ENCODE measurements around the gene RPP21. TPM values are rescaled to one million over a fixed set of nuclear protein-coding genes. Genes with fewer than 3 reads are reported as not detected.

Gene RPP21
- total RNA-seq, 1 experiment from 2014 or later: 81.3 TPM

GRCh38 chr6:30360139-30360538, 15.2 kb downstream of the RPP21 start:
- ATAC-seq (no peak), DNase-seq (ENCODE audit: low read depth, low spot score) (no peak)
- Histone ChIP-seq H3K4me1 (ENCODE audit: control insufficient read depth, insufficient read depth, low read length) (no peaks in the 10 kb centered on the region), H3K27ac (ENCODE audit: low read length) (no peak overlapping the region), H3K36me3 (ENCODE audit: control insufficient read depth, insufficient read depth, low read length) (no peaks in the 10 kb centered on the region), H3K27me3 (ENCODE audit: control insufficient read depth, insufficient read depth, low read length) (peaks cover 46% of the 10 kb centered on the region), H3K9me3 (ENCODE audit: control insufficient read depth, insufficient read depth, low read depth, low read length) (no peaks in the 10 kb centered on the region), H3K4me3 (ENCODE audit: low read depth in 2 of 2, low read length in 2 of 2) (no peak overlapping the region)
- ChIA-PET POLR2A (no interaction called here), CTCF (interaction anchor here (0.5 kb wide), 1 partner anchor 38 kb away, joined by 3 read pairs; no protein-coding TSS in a partner anchor)
- in situ Hi-C loops (cut with HindIII; ENCODE audit: low pct_unique_long_range_greater_than_20kb, low sequenced_read_pairs): loop anchor here (25.0 kb wide), 1 partner anchor 123 kb away; no protein-coding TSS in a partner anchor
- intact Hi-C loops (cut with micrococcal nuclease; ENCODE audit: unreplicated experiment): no loop called here
- TF ChIP-seq REST (IDR thresholded peaks at IDR 0.05; ENCODE audit: insufficient read depth in 1 of 2, low read depth in 2 of 2, low read length in 1 of 2) (no peak), POLR2AphosphoS5 (IDR thresholded peaks at IDR 0.05; ENCODE audit: low read depth, low read length) (no peak), TCF7L2 (IDR thresholded peaks at IDR 0.05; ENCODE audit: low read depth, low read length) (no peak), SIN3A (IDR thresholded peaks at IDR 0.05; ENCODE audit: borderline replicate concordance, insufficient read depth, low read depth, low read length) (no peak)
- TF ChIP-seq, protein P1, sequence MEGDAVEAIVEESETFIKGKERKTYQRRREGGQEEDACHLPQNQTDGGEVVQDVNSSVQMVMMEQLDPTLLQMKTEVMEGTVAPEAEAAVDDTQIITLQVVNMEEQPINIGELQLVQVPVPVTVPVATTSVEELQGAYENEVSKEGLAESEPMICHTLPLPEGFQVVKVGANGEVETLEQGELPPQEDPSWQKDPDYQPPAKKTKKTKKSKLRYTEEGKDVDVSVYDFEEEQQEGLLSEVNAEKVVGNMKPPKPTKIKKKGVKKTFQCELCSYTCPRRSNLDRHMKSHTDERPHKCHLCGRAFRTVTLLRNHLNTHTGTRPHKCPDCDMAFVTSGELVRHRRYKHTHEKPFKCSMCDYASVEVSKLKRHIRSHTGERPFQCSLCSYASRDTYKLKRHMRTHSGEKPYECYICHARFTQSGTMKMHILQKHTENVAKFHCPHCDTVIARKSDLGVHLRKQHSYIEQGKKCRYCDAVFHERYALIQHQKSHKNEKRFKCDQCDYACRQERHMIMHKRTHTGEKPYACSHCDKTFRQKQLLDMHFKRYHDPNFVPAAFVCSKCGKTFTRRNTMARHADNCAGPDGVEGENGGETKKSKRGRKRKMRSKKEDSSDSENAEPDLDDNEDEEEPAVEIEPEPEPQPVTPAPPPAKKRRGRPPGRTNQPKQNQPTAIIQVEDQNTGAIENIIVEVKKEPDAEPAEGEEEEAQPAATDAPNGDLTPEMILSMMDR (IDR thresholded peaks at IDR 0.05): no peak
- BruUV-seq (replicated peaks): no TSS peak

GRCh38 chr6:30361661-30362060, 16.7 kb downstream of the RPP21 start:
- H3K27ac ChIP-seq (ENCODE audit: low read length): no peak overlapping the region
- intact Hi-C loops (cut with micrococcal nuclease; ENCODE audit: unreplicated experiment): no loop called here
- no peaks in the 10 kb centered on the region for H3K36me3 ChIP-seq (ENCODE audit: control insufficient read depth, insufficient read depth, low read length)
- DNase-seq (ENCODE audit: low read depth, low spot score) (no peak), ATAC-seq (no peak)
- no peak for TF ChIP-seq SIN3A (IDR thresholded peaks at IDR 0.05; ENCODE audit: borderline replicate concordance, insufficient read depth, low read depth, low read length)
- TF ChIP-seq, protein P1 (IDR thresholded peaks at IDR 0.05): no peak
- no peak for TF ChIP-seq REST (IDR thresholded peaks at IDR 0.05; ENCODE audit: insufficient read depth in 1 of 2, low read depth in 2 of 2, low read length in 1 of 2)
- TF ChIP-seq POLR2AphosphoS5 (IDR thresholded peaks at IDR 0.05; ENCODE audit: low read depth, low read length): no peak
- no peak for TF ChIP-seq TCF7L2 (IDR thresholded peaks at IDR 0.05; ENCODE audit: low read depth, low read length)
- ChIA-PET CTCF (no interaction called here), POLR2A (no interaction called here)
- no peak overlapping the region for H3K4me3 ChIP-seq (ENCODE audit: low read depth in 2 of 2, low read length in 2 of 2)
- H3K4me1 ChIP-seq (ENCODE audit: control insufficient read depth, insufficient read depth, low read length): no peaks in the 10 kb centered on the region
- no TSS peak for BruUV-seq (replicated peaks)
- in situ Hi-C loops (cut with HindIII; ENCODE audit: low pct_unique_long_range_greater_than_20kb, low sequenced_read_pairs): loop anchor here (25.0 kb wide), 1 partner anchor 124 kb away; no protein-coding TSS in a partner anchor
- peaks cover 58% of the 10 kb centered on the region for H3K27me3 ChIP-seq (ENCODE audit: control insufficient read depth, insufficient read depth, low read length)
- no peaks in the 10 kb centered on the region for H3K9me3 ChIP-seq (ENCODE audit: control insufficient read depth, insufficient read depth, low read depth, low read length)
